GM18907 (cell line): Measurements from ENCODE around the gene UPF2.
A peak's percentile ranks its signal among the peaks of the same experiment; 100 is the strongest.
"Not testable (repeated sequence)": the region's sequence is repeated elsewhere in the genome, so short reads cannot be mapped to it uniquely, and the experiment has no call there.

Experiments
- ATAC-seq: cut with Tn5 transposase; IDR thresholded peaks from one replicate; pipeline ENCODE4 v1.9.1; 2021; ENCODE audit warnings: mild to moderate bottlenecking, moderate library complexity; ENCODE audit not compliant: unreplicated experiment

UPF2 gene

DNA sequence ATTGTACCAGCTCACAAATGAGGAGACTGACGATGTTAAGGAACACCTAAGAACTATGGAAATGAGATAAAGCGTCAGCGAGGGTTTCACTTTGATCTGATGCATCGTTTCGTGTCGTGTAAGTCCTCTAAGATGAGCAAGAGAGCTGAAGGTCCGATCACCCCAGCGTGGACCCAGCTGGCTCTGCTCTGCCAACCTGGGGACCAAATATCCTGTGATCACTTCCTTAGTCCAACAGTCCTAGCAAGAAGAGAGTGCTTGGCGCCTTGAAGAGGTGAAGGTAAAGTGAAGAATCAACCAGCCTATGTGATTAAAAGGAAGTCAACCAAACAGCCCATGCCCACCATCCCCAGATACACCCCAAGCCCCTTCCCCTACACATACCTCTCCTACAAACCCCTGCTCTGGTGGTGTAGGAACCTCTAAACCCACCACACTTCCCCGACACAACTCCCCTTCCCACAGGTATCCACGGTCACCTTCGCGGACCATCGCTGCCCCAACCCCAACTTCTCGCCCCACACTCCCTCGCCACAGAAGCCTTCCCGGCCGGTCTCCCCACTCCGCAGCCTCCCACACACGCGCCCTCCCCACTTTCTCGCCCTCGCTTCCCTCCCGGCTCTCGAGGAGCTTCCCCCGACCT is 722 bp downstream of the UPF2 start:
- peak; percentile 25 for ATAC-seq

DNA sequence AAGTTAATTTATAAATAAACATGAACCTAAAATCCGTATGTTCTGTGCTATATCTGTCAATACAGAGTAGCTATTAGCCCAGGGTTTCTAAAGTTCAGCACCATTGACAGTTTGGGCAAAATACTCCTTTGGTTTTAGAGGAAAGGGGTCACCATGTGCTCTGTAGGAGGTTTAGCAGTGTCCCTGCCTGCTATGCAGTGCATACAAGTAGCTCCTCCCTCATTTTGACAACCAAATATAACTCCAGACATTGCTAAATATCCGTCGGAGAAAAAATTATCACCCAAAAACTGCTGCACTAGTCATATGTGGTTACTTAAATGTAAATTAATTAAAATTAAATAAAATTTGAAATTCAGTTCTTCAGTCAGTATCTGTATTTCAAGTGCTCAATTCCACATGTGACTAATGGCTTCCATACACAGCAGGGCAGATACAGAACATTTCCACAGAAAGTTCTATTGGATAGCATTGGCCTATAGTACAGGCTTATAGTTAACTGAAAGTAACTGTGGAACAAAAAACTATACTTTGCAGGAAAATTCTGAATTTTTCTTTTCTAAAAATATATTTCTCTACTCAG is 6.4 kb downstream of the UPF2 start:
- ATAC-seq, result no peak

DNA sequence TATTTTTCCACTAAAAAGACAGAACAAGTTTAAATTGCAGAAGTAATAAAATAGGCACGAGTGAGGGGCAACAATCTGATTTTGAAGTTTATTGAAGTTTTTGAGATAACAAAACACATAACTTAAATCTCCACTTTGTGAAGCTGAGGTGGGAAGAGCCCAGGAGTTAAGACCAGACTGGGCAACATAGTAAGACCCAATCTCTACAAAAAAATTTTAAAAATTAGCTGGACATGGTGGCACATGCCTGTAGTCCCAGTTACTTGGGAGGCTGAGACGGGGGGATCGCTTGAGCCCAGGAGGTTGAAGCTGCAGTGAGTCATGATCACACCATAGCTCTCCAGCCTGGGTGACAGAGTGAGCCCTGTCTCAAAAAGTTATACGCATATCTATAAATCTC is 11.2 kb downstream of the UPF2 start:
- no peak for ATAC-seq

DNA sequence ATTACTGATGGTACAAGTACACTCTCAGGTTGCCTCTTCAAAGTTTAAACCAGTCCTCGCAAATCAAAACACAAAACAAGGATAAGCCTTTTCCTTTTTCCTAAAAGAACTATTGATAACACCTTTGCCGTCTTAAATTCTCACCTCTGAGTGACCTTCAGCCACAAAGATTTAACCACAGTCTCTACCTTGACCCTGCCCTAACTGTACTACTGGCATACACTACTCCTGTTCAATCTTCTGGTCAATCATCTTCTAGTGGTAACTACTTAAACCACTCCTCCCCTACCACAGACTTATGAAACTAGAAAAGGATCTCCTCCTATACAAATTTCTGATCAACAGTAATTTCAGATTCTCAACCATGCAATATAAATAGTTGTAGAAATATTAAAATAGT is 15.1 kb downstream of the UPF2 start:
- peak; percentile 98 for ATAC-seq

- ATAC-seq, result no peak
Measured at GRCh38 chr10:12025591-12025990, 17.0 kb downstream of the UPF2 start.

DNA sequence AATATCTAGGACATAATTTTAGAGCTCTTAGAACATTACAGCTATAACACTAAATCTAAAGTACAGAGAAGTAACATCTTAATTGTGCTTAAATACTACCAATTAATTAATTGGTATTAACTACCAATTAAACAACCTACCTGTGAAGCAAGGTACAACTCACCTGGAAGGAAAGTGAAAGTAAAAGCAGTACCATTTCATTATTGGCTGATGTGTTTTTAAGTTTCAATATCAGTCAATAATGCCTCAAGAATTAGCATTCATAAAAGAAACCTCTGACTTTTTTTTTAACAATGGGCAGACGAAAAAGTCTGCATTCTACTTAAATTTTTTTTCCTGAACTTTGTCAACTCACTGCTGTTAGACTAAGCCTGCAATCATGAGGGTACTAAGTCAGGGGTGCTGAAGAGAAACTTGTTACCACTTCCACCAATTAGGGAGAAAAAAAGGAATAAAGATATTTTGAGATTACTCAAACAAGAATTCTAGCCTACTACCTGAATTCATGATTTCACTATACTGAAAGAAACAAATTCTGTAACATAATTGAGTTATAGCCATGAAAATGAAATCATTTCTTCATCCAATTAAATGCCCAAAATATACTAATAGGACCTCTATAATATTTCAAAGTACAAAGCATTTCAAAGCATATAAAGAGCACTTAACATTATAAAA is 19.9 kb downstream of the UPF2 start:
- ATAC-seq, result no peak

- no peak for ATAC-seq
Measured at GRCh38 chr10:12020574-12020973, 22.0 kb downstream of the UPF2 start.

DNA sequence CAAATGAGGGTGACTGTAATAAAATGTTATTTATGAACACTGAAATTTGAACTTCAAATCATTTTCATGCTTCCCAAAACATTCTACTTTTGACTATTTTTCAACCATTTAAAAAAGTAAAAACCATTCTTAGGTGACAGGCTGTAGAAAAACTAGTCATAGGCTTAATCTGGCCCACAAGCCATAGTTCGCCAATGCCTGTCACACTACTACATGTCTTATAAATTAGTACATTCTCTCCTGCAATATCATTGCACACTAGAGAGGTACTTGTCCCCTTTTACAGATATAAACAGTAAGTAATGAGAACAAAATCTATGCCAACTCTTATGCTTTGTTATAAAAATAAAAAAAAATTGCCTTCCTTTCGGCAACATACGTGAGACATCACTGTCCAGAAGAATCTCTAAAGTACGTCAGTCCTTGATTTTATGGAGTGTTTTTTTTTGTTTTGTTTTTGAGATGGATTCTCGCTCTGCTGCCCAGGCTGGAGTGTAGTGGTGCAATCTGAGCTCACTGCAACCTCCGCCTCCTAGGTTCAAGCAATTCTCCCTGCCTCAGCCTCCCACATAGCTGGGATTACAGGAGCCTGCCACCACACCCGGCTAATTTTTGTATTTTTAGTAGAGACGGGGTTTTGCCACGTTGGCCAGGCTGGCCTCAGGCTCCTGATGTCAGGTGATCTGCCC is 23.2 kb downstream of the UPF2 start:
- ATAC-seq, result no peak

- ATAC-seq, result no peak
Measured at GRCh38 chr10:12018438-12019282, 23.9 kb downstream of the UPF2 start.

- ATAC-seq, result no peak
Measured at GRCh38 chr10:12013926-12014325, 28.7 kb downstream of the UPF2 start.

DNA sequence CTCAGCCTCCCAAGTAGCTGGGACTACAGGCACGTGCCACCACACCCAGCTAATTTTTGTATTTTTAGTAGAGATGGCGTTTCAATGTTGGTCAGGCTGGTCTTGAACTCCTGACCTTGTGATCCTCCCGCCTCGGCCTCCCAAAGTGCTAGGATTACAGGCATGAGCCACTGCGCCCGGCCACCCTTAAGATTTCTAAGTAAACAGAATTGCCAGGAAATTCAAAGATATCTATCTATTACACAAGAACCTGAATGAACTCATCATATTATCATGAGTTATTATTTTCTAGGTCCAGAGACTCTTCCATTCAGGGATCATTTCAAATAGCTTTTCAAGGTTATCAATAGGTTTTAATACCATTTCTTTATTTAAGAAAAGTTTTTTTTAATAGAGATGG is 29.2 kb downstream of the UPF2 start:
- not testable (repeated sequence) for ATAC-seq

- no peak for ATAC-seq
Measured at GRCh38 chr10:12010353-12010752, 32.3 kb downstream of the UPF2 start.

- ATAC-seq, result not testable (repeated sequence)
Measured at GRCh38 chr10:12008842-12009241, 33.8 kb downstream of the UPF2 start.

DNA sequence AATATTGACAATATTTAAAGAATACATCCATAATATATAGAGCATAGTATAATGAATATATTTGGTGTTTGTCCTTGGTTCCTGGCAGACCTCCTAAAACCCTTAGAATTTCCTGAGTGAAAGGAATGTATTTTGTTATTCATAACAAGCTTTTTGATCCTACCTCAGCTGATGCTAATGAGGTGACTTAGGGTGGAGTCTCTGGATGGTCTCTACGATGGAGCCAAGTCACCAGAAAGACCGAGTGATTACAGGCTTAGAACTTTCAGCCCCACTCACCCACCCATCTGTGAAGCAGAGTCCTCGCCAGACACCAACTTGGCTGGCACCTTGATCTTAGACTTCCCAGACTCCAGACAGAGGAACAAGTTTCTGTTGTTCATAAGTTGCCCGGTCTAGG is 35.9 kb downstream of the UPF2 start:
- ATAC-seq, result no peak

GRCh38 chr10:11993834-11994468 is 48.7 kb downstream of the UPF2 start:
- ATAC-seq, result peak; percentile 73

DNA sequence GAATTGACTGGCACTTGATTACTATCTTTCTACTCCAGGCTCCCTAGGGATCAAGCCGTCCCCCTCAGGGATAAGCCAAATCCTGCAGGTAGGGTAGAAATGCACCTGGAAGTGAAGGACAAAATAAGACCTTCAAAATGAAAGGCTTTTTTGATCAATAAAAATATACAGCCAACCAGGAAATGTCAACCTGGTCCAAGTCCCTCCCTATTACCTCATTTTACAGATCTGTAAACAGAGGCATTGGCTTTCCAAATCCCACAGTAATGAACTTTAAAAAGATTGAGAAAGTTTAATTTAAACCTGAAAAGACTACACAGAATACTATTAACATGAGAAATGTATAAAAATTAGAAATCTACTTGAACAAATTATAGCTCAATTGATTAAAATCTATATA is 53.7 kb downstream of the UPF2 start:
- no peak for ATAC-seq

- peak; percentile 49 for ATAC-seq
Measured at GRCh38 chr10:11986593-11987216, 55.9 kb downstream of the UPF2 start.

GRCh38 chr10:11982253-11982652 is 60.4 kb downstream of the UPF2 start:
- no peak for ATAC-seq

DNA sequence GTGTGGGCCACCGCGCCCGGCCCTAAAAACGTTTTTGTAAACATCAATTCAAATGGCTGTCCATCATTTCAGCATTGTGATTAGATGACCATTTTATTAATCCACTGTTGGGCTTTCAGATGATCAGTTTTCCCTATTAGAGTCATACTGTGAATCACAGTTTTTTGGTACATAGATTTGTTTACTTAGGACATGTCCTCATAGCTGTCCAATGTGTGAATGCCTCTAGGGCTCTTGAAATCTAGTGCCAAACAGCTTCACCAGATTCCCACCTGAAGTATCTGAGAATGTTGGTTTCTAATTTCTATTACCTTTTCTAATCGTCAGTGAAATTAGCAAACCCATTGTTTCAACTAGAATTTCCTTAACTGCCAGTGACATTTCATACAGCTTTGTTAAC is 66.8 kb downstream of the UPF2 start:
- no peak for ATAC-seq

DNA sequence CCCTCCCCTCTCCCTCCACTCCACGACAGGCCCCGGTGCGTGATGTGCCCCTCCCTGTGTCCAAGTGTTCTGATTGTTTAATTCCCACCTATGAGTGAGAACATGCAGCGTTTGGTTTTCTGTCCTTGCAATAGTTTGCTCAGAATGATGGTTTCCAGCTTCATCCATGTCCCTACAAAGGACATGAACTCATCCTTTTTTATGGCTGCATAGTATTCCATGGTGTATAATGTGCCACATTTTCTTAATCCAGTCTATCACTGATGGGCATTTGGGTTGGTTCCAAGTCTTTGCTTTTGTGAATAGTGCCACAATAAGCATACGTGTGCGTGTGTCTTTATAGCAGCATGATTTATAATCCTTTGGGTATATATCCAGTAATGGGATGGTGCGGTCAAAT is 70.1 kb downstream of the UPF2 start:
- ATAC-seq, result not testable (repeated sequence)
